ENCODE results near the gene TSPAN18. TPM values are rescaled to one million over a fixed set of nuclear protein-coding genes. Genes with fewer than 3 reads are reported as not detected.

TSPAN18 gene
- total RNA-seq, 1 experiment from 2014 or later = 2.8 TPM

GRCh38 chr11:44811841-44812448 is 85.2 kb downstream of the TSPAN18 start:
- POLR2A ChIA-PET (ENCODE audit: low non-redundant PET) = no interaction called here
- H3K4me3 ChIP-seq (ENCODE audit: low read depth, low read length, poor library complexity, severe bottlenecking) = no peak overlapping the region
- intact Hi-C loops (cut with micrococcal nuclease; ENCODE audit: unreplicated experiment) = no loop called here
- TF ChIP-seq CTCF (conservative IDR thresholded peaks at IDR 0.05; ENCODE audit: low read depth, low read length) (no peak), EZH2 (IDR thresholded peaks at IDR 0.05; ENCODE audit: borderline replicate concordance, low read depth, low read length, poor library complexity, severe bottlenecking) (no peak)
- H3K36me3 ChIP-seq (ENCODE audit: insufficient read depth, low read length, poor library complexity, severe bottlenecking) = no peaks in the 10 kb centered on the region
- CTCF ChIA-PET = interaction anchor here (0.5 kb wide), 1 partner anchor 1033 kb away, joined by 9 read pairs; no protein-coding TSS in a partner anchor
- BruUV-seq (replicated peaks) = no TSS peak
- H3K27ac ChIP-seq (ENCODE audit: low read depth, low read length, poor library complexity, severe bottlenecking) = no peak overlapping the region
- H3K9me3 ChIP-seq (ENCODE audit: low read depth, low read length, poor library complexity, severe bottlenecking) = no peaks in the 10 kb centered on the region
- no peak for DNase-seq (ENCODE audit: low spot score)
- H3K27me3 ChIP-seq (replicated peaks; ENCODE audit: insufficient read depth, low read depth, low read length, poor library complexity) = no peaks in the 10 kb centered on the region
- no peaks in the 10 kb centered on the region for H3K4me1 ChIP-seq (ENCODE audit: insufficient read depth, low read length, poor library complexity, severe bottlenecking)

- Histone ChIP-seq H3K4me3 (ENCODE audit: low read depth, low read length, poor library complexity, severe bottlenecking) (no peak overlapping the region), H3K9me3 (ENCODE audit: low read depth, low read length, poor library complexity, severe bottlenecking) (no peaks in the 10 kb centered on the region), H3K4me1 (ENCODE audit: insufficient read depth, low read length, poor library complexity, severe bottlenecking) (no peaks in the 10 kb centered on the region), H3K27ac (ENCODE audit: low read depth, low read length, poor library complexity, severe bottlenecking) (no peak overlapping the region), H3K36me3 (ENCODE audit: insufficient read depth, low read length, poor library complexity, severe bottlenecking) (no peaks in the 10 kb centered on the region), H3K27me3 (replicated peaks; ENCODE audit: insufficient read depth, low read depth, low read length, poor library complexity) (no peaks in the 10 kb centered on the region)
- DNase-seq (ENCODE audit: low spot score) = no peak
- no TSS peak for BruUV-seq (replicated peaks)
- TF ChIP-seq CTCF (conservative IDR thresholded peaks at IDR 0.05; ENCODE audit: low read depth, low read length) = no peak
- TF ChIP-seq EZH2 (IDR thresholded peaks at IDR 0.05; ENCODE audit: borderline replicate concordance, low read depth, low read length, poor library complexity, severe bottlenecking) = no peak
- ChIA-PET POLR2A (ENCODE audit: low non-redundant PET) (no interaction called here), CTCF (no interaction called here)
- intact Hi-C loops (cut with micrococcal nuclease; ENCODE audit: unreplicated experiment) = no loop called here
Measured at GRCh38 chr11:44812971-44813370, 86.2 kb downstream of the TSPAN18 start.

- no peaks in the 10 kb centered on the region for H3K27me3 ChIP-seq (replicated peaks; ENCODE audit: insufficient read depth, low read depth, low read length, poor library complexity)
- no peaks in the 10 kb centered on the region for H3K4me1 ChIP-seq (ENCODE audit: insufficient read depth, low read length, poor library complexity, severe bottlenecking)
- DNase-seq (ENCODE audit: low spot score) = no peak
- no peak for TF ChIP-seq CTCF (conservative IDR thresholded peaks at IDR 0.05; ENCODE audit: low read depth, low read length)
- no peak overlapping the region for H3K27ac ChIP-seq (ENCODE audit: low read depth, low read length, poor library complexity, severe bottlenecking)
- no peaks in the 10 kb centered on the region for H3K9me3 ChIP-seq (ENCODE audit: low read depth, low read length, poor library complexity, severe bottlenecking)
- intact Hi-C loops (cut with micrococcal nuclease; ENCODE audit: unreplicated experiment) = no loop called here
- H3K36me3 ChIP-seq (ENCODE audit: insufficient read depth, low read length, poor library complexity, severe bottlenecking) = no peaks in the 10 kb centered on the region
- ChIA-PET POLR2A (ENCODE audit: low non-redundant PET) (no interaction called here), CTCF (no interaction called here)
- no peak overlapping the region for H3K4me3 ChIP-seq (ENCODE audit: low read depth, low read length, poor library complexity, severe bottlenecking)
- no TSS peak for BruUV-seq (replicated peaks)
Measured at GRCh38 chr11:44813401-44813800, 86.6 kb downstream of the TSPAN18 start.

Measured in A673 (cell line).